SJSA1 (cell line): ENCODE results near the gene ZC3H7B. TPM values are rescaled to one million over a fixed set of nuclear protein-coding genes. Genes with fewer than 3 reads are reported as not detected.
A peak's percentile ranks its signal among the peaks of the same experiment; 100 is the strongest.

ENCODE experiments used
- DNase-seq, 2 experiments: peaks; one replicate each; pipeline ENCODE4 v3.0.0-alpha.2; 2015 to 2020; ENCODE audit warnings: low spot score in 2 of 2, low read depth in 1 of 2
- H3K27ac ChIP-seq: fragments of 250-450 bp; sonication (Bioruptor Pico); 2 replicates; pipeline ENCODE4 v1.5.1; 2020; ENCODE audit warnings: mild to moderate bottlenecking, moderate library complexity
- H3K27me3 ChIP-seq: fragments of 250-450 bp; sonication (Bioruptor Pico); replicated peaks from 2 replicates; pipeline ENCODE4 v1.5.1; 2020; ENCODE audit warnings: mild to moderate bottlenecking, moderate library complexity
- H3K36me3 ChIP-seq: fragments of 250-450 bp; sonication (Bioruptor Pico); 2 replicates; pipeline ENCODE4 v1.5.1; 2020; ENCODE audit warnings: mild to moderate bottlenecking
- H3K4me1 ChIP-seq: fragments of 250-450 bp; sonication (Bioruptor Pico); replicated peaks from 2 replicates; pipeline ENCODE4 v1.6.1; 2021; ENCODE audit warnings: mild to moderate bottlenecking
- H3K4me3 ChIP-seq: fragments of 250-450 bp; sonication (Bioruptor Pico); 2 replicates; pipeline ENCODE4 v1.5.1; 2020; ENCODE audit warnings: mild to moderate bottlenecking
- H3K9me3 ChIP-seq: fragments of 250-450 bp; sonication (Bioruptor Pico); replicated peaks from 2 replicates; pipeline ENCODE4 v1.5.1; 2020; ENCODE audit warnings: mild to moderate bottlenecking
- total RNA-seq: library from RNA; depleted of rRNA; stranded (reverse); fragments of >200 nt; shearing (Covaris generic); gene quantifications from 2 replicates; pipeline ENCODE4 v1.2.3, GENCODE V29; 2014

Gene ZC3H7B
- total RNA-seq, 1 experiment from 2014 or later, result 72.2 TPM

DNA sequence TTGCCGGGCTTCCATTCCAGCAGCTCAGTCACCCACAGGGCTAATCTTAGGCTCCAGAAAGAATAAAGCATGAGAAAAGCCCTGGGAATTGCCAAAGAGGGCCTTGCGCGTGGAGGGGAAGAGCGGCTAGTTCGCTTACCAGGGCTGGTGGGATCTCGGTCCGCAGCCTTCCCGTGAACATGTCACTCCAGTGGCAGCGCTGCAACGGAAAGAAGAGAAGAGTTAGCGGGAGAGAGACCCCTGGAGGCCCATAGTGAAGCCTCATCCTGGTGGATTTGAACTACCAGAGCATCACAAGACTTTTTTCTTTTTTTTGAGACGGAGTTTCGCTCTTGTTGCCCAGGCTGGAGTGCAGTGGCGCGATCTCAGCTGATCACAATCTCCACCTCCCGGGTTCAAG is 33.4 kb upstream of the ZC3H7B start:
- Histone ChIP-seq H3K4me3 (no peak overlapping the region), H3K36me3 (peaks cover 100% of the 10 kb centered on the region), H3K9me3 (no peaks in the 10 kb centered on the region), H3K27ac (no peak overlapping the region), H3K4me1 (no peaks in the 10 kb centered on the region), H3K27me3 (no peaks in the 10 kb centered on the region)
- no peak for DNase-seq

DNA sequence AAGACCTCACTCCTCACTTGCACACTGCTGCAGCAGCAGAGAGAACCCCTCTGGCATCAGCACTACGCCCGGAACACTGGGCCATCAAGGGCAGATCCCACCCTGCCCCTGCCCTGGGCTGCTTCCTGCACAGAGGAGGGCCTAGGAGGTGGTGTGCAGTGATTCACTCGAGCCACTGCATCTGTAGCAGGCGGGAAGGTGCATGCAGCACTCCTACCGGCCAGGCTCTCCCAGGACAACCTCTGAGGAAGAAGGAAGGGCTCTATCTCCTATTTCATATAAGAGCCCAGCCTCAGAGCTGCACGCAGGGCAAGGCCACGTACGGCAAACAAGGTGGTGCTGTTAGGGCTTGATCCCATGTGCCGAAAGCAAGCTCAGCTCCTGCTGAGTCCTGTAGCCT is 29.5 kb upstream of the ZC3H7B start:
- H3K4me3 ChIP-seq, result no peak overlapping the region
- peaks cover 100% of the 10 kb centered on the region for H3K36me3 ChIP-seq
- no peak overlapping the region for H3K27ac ChIP-seq
- no peaks in the 10 kb centered on the region for H3K27me3 ChIP-seq
- DNase-seq, result no peak
- H3K4me1 ChIP-seq, result no peaks in the 10 kb centered on the region
- no peaks in the 10 kb centered on the region for H3K9me3 ChIP-seq

DNA sequence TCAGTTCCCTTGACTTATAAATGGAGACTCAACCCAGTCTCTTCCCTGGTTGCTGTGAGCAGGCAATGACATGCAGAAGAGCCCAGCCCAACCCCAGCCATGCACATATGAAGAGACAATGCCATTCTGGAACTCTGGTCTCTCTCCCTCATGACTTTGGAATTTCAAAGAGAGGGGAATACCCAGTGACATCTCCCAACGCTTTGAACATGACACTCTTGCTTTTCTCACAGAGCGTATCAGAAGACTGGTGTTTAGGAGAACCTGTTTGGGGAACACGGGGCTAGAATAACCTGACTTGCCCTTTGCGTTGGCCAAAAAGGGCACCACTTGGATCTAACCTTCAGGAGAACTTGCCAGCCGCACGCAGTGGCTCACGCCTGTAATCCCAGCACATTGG is 28.2 kb upstream of the ZC3H7B start:
- no peak overlapping the region for H3K27ac ChIP-seq
- no peak for DNase-seq
- no peaks in the 10 kb centered on the region for H3K4me1 ChIP-seq
- no peaks in the 10 kb centered on the region for H3K27me3 ChIP-seq
- no peak overlapping the region for H3K4me3 ChIP-seq
- H3K36me3 ChIP-seq, result peaks cover 97% of the 10 kb centered on the region
- H3K9me3 ChIP-seq, result no peaks in the 10 kb centered on the region

DNA sequence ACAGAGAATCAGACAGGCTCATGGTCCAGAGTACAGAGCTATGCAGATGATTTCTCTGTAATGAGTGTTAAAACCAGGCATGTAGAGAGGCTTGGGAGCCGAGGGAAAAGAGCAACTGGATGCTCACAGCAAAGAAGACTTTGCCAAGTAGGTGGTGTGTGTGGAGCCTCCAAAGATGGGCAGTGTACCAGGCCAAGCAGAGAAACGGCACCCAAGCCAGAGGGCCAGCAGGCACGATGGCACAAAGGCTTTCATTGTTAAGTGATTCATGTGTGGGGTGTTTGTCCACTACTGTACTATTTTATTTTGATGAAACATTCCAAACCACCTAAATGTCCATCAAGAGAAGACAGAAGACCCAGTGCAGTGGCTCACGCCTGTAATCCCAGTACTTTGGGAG is 26.5 kb upstream of the ZC3H7B start:
- no peak overlapping the region for H3K4me3 ChIP-seq
- no peak overlapping the region for H3K27ac ChIP-seq
- peaks cover 97% of the 10 kb centered on the region for H3K36me3 ChIP-seq
- H3K4me1 ChIP-seq, result no peaks in the 10 kb centered on the region
- no peaks in the 10 kb centered on the region for H3K9me3 ChIP-seq
- H3K27me3 ChIP-seq, result no peaks in the 10 kb centered on the region
- no peak for DNase-seq

DNA sequence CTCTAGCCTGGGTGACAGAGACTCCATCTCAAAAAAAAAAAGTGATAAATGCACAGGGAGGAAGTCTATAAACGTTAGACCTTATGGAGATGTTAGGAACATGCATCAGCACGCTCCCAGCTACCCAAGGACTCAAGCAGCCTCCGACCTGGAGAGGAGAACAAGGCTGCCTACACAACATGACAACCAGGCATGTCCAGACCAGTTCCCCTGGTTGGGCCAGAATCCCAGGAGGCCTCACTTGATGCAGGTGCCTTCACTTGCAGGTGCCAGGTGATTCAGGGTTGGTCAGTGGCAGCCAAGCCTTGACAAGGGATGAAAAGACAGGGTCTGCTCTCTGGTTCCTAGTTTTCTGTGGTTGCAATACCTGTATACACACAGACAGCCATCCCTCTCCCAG is 21.3 kb upstream of the ZC3H7B start:
- no peak overlapping the region for H3K4me3 ChIP-seq
- no peak overlapping the region for H3K27ac ChIP-seq
- H3K27me3 ChIP-seq, result no peaks in the 10 kb centered on the region
- no peaks in the 10 kb centered on the region for H3K9me3 ChIP-seq
- no peak for DNase-seq
- peaks cover 16% of the 10 kb centered on the region for H3K4me1 ChIP-seq
- peaks cover 97% of the 10 kb centered on the region for H3K36me3 ChIP-seq

DNA sequence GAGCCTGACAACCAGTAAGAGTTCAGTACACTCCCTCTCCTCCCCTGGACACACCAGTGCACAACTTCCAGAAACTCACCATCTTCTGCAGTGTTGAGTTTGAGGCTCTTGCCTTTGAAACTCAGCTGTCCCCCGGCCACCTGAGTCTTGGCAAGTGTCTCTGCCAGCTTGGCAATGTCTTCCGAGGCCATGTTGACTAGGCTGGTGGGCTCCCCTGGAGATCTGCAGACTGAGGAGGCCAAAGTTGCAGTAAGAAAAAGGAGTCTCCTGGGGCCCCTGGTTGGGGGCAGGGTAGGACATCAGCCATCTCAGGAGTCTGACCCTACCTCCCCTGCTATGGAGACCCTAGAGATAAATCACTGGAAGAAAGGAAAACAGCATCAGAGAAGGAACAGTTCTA is 20.5 kb upstream of the ZC3H7B start:
- Histone ChIP-seq H3K27me3 (no peaks in the 10 kb centered on the region), H3K36me3 (peaks cover 97% of the 10 kb centered on the region), H3K27ac (no peak overlapping the region), H3K9me3 (no peaks in the 10 kb centered on the region), H3K4me3 (no peak overlapping the region), H3K4me1 (peaks cover 22% of the 10 kb centered on the region)
- DNase-seq, result no peak

DNA sequence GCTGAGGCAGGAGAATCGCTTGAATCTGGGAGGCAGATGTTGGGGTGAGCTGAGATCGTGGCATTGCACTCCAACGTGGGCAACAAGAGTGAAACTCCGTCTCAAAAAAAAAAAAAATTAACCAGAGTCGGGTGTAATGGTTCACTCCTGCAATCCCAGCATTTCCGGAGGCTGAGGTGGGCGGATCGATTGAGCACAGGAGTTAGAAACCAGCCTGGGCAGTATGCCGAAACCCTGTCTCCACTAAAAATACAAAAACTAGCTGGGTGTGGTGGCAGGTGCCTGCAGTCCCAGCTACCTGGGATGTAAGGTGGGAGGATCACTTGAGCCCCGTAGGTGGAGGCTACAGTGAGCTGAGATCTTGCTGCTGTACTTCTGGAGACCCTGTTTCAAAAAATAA is 16.9 kb upstream of the ZC3H7B start:
- H3K36me3 ChIP-seq, result peaks cover 65% of the 10 kb centered on the region
- H3K9me3 ChIP-seq, result no peaks in the 10 kb centered on the region
- DNase-seq, result no peak
- peaks cover 53% of the 10 kb centered on the region for H3K4me1 ChIP-seq
- no peaks in the 10 kb centered on the region for H3K27me3 ChIP-seq
- no peak overlapping the region; the same call in 1 of the 2 replicates for H3K4me3 ChIP-seq
- H3K27ac ChIP-seq, result peak overlapping the region; percentile 92

DNA sequence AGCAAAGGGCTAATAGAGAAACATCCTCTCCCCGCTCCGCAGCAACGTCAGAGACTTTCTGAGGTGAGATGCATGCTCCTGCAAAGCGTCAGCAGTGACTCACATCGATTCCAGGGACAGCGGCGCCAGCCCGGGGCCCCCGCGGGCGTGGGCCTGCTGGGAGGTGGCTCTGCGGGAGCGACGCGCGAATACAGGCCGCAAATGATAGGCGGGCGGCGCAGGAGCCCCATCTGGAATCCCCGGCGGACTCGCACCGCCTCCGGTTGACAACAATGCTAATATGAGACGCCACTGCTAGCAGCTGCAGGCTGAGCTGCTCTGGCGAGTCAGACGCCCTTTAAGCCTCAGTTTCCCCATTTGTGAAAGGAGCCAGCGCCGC is 15.9 kb upstream of the ZC3H7B start:
- H3K4me3 ChIP-seq, result peak overlapping the region; percentile 78
- no peaks in the 10 kb centered on the region for H3K27me3 ChIP-seq
- peak; percentile 89 to 95 for DNase-seq
- H3K4me1 ChIP-seq, result peaks cover 63% of the 10 kb centered on the region
- H3K9me3 ChIP-seq, result no peaks in the 10 kb centered on the region
- H3K27ac ChIP-seq, result peak overlapping the region; percentile 92
- peaks cover 55% of the 10 kb centered on the region for H3K36me3 ChIP-seq

DNA sequence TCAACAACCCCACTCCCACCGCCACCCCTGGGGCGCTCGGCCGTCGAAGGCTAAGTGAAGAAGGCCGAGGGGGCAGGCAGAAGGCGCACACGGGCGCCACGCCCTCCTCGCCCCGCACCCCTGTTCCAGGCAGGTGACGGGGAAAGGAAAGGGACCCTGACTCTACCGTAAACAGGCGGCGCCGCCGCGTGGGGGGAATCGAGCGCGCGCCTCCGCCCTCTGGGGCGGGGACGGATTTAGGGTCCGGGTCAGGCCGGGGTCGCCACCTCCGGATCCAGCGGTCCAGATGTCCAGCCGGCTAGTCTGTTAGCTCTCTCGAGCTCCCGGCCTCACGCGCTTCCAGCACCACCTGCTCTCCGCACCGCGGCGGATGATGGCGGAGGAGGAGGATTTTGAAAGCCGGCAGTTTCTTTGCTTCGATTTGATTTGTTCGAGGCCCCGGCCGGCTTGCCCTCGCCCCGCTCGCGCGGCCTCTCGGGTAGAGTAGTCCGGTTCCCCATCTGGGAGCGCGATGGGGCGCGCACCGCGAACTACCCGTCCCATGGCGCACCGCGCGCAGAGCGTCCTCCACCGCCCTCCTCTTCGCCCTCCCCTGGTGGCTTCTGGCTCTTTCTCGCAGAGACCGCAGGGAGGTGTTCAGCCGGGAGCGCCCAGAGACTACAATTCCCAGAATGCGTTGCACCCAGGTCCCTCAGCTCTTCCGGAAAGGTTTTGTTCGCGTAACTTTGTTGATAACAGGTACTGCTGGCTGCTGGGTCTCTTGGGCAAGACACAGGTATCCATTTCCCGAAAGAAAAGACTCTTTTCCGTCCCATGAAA is 15.3 kb upstream of the ZC3H7B start, which contains the start of gene RANGAP1:
Gene RANGAP1, minus strand, starts transcription at position 368 of the 819 bp plus-strand sequence. CDS start 5,143 bp downstream, outside the sequence.
- Histone ChIP-seq H3K4me1 (peaks cover 67% of the 10 kb centered on the region), H3K27me3 (no peaks in the 10 kb centered on the region), H3K36me3 (peaks cover 49% of the 10 kb centered on the region), H3K4me3 (peak within 1 kb of the TSS; percentile 78), H3K9me3 (no peaks in the 10 kb centered on the region), H3K27ac (peak within 1 kb of the TSS; percentile 92)
- DNase-seq, result peak; percentile 98 to 99

DNA sequence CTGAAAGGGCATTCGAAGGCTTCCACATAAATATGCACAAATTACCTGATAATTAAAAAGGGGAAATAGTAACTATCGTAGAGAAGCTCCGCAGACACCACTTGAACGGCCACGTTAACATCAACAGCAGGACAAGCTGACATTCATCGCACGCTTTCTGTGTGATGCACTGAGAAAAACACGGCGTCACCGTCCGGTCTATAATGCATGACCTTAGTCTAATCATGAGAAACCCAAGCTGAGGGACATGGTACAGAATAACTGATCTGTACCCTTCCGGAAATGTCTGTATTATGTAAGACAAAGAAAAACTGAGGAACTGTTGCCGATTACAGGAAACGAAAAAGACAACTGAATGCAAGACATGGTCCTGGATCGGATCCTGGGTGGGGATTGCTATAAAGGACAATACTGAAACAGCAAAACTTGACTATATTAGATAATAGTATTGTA is 14.7 kb upstream of the ZC3H7B start:
- no peak for DNase-seq
- Histone ChIP-seq H3K4me1 (peaks cover 74% of the 10 kb centered on the region), H3K27me3 (no peaks in the 10 kb centered on the region), H3K27ac (peak overlapping the region; percentile 66), H3K36me3 (peaks cover 43% of the 10 kb centered on the region), H3K9me3 (no peaks in the 10 kb centered on the region), H3K4me3 (peak overlapping the region; percentile 78)

DNA sequence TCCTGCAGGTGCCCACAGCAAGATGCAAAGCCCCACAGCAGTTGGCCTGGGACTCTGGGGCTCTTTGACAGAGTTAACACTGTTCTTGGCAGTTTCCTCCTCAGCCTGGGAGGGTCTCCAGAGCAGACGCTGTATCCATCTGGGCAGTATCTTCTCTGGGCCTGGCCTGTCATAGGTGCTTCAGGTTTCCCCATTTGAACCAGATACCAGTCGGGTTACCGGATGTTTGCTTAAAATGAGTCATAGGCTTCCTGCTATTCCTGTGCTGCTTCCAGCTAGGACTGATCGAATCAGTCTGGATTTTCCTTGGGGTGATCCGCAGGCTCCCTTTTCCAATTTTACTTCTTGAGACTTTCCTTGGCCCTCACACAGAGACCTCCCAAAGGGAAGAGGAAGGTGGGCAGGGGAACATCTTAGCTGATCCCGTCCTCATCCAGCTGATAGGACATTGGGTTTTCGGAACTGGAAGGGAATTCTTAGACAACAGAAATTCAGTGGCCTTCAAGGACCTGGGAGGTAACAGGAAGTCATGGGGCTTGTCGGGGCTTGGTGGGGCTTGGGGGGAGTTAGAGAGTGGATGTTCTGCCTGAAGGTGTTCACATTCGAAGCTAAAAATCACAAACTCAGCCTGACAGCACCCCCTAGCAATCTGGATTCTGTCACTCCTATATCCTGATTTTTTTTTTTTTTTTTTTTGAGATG is 12.9 kb upstream of the ZC3H7B start:
- Histone ChIP-seq H3K36me3 (peaks cover 26% of the 10 kb centered on the region), H3K27me3 (no peaks in the 10 kb centered on the region), H3K9me3 (no peaks in the 10 kb centered on the region), H3K4me1 (peaks cover 79% of the 10 kb centered on the region), H3K4me3 (no peak overlapping the region), H3K27ac (peak overlapping the region; percentile 91)
- DNase-seq, result peak; percentile 71 to 87

DNA sequence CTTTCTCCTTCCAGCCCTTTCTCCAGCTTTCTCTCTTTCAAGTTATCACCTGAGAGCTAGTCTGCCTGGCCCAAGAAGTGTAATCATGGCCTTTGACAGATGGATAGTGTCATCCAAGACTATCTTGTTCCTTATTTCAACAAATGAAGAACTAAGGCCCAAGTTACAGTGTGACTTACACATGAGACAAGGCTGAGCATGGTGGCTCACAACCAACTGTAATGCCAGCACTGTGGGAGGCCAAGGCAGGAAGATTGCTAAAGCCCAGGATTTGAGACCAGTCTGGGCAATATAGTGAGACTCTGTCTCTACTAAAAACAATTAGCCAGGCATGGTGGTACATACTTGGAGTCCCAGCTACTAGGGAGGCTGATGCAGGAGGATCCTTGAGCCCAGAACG is 11.7 kb upstream of the ZC3H7B start:
- peaks cover 69% of the 10 kb centered on the region for H3K4me1 ChIP-seq
- no peak for DNase-seq

DNA sequence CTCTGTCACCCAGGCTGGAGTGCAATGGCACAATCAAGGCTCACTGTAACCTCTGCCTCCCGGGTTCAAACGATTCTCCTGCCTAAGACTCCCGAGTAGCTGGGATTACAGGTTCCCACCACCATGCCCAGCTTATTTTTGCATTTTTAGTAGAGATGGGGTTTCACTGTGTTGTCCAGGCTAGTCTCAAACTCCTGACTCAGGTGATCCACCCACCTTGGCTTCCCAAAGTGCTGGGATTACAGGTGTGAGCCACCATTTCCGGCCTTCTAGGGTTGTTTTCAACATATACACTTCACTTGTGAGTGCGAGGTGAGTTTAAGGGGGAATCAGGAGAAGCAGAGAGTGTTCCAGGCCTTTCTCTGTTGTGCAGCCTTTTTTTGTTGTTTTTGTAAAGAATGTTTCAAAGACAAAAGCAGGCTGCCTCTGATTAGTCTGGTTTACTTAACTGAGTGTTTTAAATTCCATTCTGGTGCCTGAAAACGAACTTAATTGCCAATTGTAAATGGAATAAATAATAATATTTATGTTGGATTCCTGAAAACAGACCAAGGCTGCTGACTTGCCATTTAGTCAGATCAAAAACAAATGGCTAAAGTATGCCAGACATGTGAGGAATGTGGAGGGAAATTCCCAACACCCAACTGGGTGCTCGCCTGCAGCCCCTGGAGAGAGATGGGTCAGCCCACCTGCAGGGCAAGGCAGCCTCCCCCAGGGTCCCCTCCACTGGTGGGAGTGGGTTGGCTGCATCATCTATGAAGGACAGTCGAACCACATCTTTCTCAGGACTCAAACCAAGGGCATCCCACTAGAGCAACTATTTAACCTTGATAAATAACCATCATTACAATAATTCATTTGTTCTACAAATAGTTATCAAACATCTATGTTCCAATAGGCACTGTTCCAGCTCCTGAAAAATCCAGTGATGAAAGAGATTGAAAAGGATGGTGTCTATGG is 10.8 kb upstream of the ZC3H7B start:
- Histone ChIP-seq H3K27me3 (no peaks in the 10 kb centered on the region), H3K9me3 (no peaks in the 10 kb centered on the region), H3K27ac (peak overlapping the region; percentile 94), H3K36me3 (peaks cover 4% of the 10 kb centered on the region), H3K4me1 (peaks cover 67% of the 10 kb centered on the region), H3K4me3 (no peak overlapping the region)
- peak; percentile 95 to 98 for DNase-seq

More for the DNA sequence above, 11.7 kb upstream of the ZC3H7B start:
- H3K27ac ChIP-seq, result peak overlapping the region; percentile 91
- H3K27me3 ChIP-seq, result no peaks in the 10 kb centered on the region
- H3K9me3 ChIP-seq, result no peaks in the 10 kb centered on the region
- H3K4me3 ChIP-seq, result no peak overlapping the region
- H3K36me3 ChIP-seq, result peaks cover 13% of the 10 kb centered on the region
